HG03457 (cell line): ENCODE results near the gene GSE1.

Source experiments
- ATAC-seq: cut with Tn5 transposase; IDR thresholded peaks from one replicate; pipeline ENCODE4 v1.9.1; 2021; ENCODE audit warnings: moderate number of reproducible peaks; ENCODE audit not compliant: unreplicated experiment

GSE1 gene

DNA sequence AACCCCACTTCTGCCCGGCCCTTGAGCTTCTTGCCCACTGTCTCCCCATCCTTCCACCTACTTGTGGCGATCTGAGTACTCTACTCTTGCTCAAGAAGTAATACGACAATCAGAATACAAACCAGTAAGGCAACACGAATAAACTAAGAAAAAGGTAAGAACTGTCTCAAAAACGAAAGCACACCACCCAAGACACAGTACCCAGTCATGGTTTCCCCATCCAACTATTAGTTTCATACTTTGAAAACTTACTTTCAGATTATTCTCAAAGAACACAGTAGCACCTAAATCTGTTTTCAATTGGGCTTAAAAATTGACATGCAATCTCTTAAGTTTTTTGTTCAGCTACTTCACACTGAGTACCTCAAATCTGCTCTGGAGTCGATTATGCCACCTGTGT is 61.7 kb downstream of the GSE1 start:
- no peak for ATAC-seq

DNA sequence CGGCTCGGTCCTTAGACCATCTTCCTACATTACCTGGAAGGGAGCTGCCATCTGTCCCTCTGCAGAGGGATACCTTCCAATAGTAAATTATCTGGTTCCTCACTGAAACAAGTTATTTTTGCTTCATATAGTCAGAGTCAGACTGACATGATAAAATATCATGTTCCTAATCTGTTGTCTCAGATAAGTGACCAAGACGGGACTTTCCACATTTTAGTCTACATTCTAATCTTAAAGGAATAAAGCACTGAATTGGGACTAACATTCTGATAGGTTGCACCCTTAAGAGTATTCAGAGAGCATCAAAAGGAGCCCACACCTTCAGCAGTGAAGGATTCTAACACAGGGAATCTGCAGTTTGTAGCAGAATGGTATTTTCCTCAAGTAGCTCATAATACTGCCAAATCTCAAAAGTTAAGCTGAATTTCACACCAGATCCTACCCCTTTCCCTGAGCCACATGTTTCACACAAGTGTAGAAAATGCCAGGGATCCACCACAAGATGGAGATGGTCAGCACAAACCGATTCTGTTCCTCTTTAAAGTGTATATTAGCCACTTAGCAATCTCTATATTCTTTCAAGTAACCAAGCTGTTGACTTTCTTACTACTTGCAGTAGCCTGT is 62.2 kb downstream of the GSE1 start:
- ATAC-seq: no peak

GRCh38 chr16:85676466-85676865 is 63.3 kb downstream of the GSE1 start:
- ATAC-seq: no peak

DNA sequence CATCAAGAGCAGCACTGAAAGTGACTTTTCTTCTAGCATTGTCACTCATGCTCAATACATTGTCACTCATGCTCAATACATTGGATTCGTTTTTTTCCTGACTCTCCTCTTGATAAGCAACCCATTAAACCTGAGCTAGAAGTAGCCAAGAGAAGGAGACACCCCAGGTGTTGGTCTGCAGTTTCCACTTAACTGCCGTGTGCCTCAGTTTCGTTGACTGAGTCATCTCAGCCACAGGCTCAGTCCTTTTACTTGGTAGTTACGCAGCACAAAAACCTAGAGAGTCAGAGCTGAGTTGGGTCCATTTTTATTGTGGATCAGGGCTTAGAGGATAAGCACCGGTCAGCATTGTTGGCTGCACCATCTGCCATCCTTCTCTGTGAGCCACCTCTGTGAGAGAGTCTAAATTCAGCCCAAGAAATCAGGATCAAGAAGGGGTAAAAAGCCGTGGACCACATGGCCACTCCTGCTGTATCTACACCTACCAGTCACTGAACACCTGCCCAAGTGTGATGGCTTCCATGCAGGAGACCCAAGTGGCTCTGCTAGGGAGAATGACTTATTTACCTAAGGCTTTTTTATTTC is 64.4 kb downstream of the GSE1 start:
- no peak for ATAC-seq

- ATAC-seq: no peak
These were observed 64.9 kb downstream of the GSE1 start for GRCh38 chr16:85678016-85678415.

DNA sequence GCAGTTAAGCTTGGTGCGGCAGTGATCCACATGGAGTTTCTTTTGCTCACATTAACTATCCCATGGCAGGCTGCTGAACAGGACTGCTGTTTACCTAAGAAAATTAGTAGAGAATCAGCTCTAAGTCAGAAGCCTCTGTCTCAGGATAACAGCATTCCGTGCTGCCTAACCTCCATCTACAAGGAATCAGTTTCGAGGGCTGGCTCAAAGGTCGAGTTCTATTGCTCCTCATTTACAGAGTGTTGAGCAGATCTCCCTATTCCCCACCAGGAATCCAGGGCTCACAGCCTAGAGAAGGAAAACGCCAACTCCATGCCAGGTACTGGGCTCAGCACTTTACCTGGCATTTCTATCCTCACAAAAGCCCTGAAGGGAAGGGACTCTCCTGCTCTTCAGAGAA is 65.7 kb downstream of the GSE1 start:
- no peak for ATAC-seq

DNA sequence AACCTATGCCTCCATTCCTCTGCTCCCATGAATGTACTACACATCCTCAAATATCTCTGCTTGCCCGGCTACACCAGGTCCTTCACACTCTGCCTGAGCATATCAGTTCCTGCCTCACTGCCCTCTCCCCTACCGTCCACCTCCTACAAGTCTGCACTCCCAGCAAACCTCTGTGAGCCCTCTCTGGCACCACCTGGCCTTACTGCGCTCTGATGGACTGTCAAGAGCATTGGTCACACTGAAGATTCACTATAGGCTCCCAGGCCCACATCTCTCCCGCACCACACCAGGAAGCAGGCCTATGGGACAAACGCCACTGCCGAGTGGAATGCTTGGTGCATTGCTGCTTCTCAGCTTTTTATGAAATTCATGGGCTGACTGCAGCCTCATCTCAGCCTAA is 66.7 kb downstream of the GSE1 start:
- ATAC-seq: no peak

- ATAC-seq: no peak
These were observed 67.3 kb downstream of the GSE1 start for GRCh38 chr16:85680352-85680944.

DNA sequence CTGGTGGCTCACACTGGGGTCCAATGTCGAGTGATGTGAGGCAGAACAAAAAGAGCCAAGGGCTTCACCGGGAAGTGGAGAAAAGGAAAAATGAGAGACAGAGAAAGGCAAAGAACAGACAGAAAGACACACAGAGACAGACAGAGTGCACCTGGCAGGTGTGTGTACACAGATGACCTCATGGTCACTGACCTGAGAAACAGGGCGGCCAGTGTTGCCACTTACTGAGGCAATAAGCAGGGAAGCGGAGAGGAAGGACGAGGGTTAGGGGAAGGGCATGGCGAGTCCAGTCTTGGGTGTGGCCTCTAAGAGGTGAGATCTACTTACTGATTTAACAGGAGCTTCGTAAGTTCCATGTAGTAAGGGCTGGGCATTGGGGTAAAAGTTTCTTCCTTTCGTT is 68.1 kb downstream of the GSE1 start:
- no peak for ATAC-seq

- ATAC-seq: no peak
These were observed 69.4 kb downstream of the GSE1 start for GRCh38 chr16:85682516-85682915.

GRCh38 chr16:85683363-85683762 is 70.2 kb downstream of the GSE1 start:
- ATAC-seq: no peak

DNA sequence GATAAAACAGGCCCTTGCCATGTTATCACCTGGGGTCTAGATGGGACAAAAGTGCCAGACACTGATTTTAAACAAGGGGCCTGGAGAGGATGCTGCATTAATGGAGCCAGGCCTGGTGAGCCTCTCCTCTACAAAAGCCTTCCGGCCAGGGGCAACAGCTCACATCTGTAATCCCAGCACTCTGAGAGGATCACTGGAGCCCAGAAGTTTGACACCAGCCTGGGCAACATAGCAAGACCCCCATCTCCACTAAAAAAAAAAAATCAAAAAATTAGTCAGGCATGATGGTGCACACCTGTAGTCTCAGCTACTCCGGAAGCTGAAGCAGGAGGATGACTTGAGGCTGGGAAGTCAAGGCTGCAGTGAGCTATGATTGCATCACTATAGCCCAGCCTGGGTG is 72.1 kb downstream of the GSE1 start:
- ATAC-seq: no peak

DNA sequence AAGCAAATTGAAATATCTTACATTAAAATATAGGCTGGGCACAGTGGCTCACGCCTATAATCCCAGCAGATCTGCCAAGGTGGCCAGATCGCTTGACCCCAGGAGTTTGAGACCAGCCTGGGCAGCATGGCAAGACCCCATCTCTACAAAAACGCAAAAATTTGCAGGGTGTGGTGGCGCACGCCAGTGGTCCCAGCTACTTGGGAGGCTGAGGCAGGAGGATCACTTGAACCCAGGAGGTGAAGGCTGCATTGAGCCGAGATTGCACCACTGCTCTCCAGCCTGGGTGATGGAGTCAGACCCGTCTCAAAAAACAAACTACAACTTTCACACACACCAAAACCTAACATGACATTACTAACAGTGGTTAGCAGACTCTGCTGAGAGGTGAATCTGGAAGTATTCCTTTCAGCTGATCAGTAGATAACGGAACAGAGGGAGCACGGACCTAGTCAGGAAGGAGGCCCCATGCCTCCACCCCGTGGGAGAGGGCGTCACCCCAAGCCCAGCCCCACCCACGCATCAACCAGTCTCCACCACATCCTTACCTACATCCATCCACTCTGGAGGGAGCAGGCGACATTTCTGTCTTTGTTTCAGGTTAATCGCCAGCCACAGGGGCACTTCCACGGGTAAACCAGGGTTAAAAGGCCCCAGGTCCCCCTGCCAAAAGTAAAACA is 73.9 kb downstream of the GSE1 start:
- no peak for ATAC-seq

DNA sequence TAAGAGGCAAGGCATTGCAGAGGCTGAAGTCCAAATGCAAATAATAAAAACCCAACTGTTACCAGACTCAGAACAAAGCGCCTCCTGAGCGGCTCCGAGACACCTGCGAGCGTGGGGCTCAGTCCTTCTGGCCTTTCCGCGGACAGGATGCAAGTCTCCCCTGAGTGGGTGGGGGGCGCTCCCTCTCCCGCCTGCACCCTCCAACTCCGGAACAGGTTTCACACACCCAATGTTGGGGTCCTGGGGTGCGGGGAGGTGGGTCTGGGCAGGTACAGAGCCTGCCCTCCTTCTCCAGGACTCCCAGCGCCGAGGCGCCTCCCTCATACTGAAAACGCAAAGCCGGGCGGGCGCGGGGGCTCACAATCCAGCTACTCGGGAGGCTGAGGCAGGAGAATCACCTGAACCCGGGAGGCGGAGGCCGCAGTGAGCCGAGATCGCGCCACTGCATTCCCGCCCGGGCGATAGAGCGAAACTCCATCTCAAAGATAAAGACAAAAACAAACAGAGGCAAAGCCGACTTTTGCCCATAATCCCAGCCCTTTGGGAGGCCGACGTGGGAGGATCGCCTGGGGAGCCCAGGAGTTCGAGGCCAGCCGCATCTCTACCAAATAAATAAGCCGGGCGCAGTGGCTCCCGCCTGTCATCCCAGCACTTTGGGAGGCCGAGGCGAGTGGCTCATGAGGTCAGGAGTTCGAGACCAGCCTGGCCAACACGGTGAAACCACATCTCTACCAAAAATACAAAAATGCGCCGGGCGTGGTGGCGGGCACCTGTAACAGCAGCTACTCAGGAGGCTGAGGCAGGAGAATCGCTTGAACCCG is 74.7 kb downstream of the GSE1 start:
- no peak for ATAC-seq

GRCh38 chr16:85688586-85689284 is 75.6 kb downstream of the GSE1 start, which contains the start of gene GINS2:
Gene GINS2, minus strand, starts transcription at chr16:85688954. Its CDS starts 56 bp downstream, at chr16:85688898.
- peak; percentile 88 for ATAC-seq

- no peak for ATAC-seq
These were observed 76.3 kb downstream of the GSE1 start for GRCh38 chr16:85689285-85689949.

- no peak for ATAC-seq
These were observed 76.8 kb downstream of the GSE1 start for GRCh38 chr16:85689950-85690320.

DNA sequence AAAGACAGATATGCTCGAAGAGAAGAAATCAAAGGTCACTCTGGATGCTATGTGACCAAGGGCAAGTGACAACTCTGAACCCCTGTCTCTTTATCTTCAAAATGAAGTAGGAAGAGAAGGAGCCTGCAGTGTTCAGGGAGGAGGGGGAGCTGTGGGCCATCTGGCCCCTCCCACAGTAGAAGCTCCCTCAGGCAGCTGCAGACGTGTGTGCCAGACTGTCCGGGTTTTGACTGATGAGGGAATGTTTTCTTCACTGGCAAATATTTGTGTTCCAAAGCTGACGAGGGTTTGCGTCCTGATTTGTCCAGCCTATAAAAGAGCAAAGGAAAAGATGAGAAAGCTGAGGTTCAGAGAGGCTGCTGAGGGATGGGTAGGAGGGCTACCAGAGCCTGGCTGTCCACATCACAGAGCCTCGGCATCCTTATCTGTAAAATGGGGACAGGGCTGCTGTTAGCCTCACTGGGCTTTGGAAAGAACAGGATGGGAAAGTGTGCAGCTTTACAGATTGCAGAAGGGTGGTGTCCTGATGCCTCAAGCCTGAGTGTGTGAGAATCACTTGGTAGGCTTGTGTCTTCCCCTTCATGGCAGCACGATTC is 77.4 kb downstream of the GSE1 start:
- ATAC-seq: no peak

DNA sequence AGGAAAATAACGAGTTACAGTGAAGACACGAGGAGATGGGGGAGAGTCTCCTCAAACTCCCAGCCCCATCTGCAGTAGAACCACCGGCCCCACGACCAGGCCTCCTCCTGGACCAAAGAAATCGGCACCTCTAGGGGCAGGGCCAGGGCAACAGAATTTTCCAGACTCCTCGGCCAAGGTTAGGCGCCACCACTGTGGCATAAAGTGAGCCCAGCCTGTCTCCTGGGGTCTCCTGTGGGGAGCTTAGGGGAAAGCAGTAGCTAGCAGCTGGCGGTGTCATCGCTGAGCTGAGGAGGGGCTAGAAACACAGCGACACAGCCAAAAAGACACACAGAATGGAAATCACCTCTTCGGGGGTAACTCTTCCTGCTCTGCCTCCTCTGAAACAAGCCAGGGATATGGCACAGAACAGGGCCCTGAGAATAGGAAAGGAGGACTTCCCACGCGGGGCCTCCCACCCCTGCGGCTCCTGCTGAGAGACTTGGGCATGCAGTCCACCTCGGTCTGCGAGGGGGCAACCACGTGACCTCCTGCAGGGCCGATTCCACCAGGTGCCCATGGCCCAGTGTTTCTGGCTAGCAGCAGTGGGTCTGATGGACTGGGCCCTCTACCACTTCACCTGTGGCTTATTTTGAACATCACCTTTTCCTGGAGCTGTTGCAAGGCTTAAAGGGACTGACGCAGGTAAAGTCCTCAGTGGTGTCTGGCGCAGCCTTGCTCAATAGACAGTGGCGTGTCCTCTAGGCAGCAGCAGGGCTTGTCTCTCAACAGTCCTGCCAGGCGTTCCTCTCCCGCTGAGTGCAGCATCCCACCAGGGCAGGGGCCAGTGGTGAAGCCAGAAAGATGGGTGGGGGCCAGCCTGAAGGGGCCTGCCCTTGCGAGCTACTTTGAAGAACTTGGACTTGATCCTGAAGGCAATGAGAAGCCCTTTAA is 82.3 kb downstream of the GSE1 start:
- no peak for ATAC-seq
